ENCODE results near the gene MERTK. TPM values are rescaled to one million over a fixed set of nuclear protein-coding genes. Genes with fewer than 3 reads are reported as not detected.
A peak's percentile ranks its signal among the peaks of the same experiment; 100 is the strongest.
"Not testable (repeated sequence)": the region's sequence is repeated elsewhere in the genome, so short reads cannot be mapped to it uniquely, and the experiment has no call there.

Gene MERTK
- total RNA-seq, result 10 to 100 TPM; 22.2 to 43.6 TPM

DNA sequence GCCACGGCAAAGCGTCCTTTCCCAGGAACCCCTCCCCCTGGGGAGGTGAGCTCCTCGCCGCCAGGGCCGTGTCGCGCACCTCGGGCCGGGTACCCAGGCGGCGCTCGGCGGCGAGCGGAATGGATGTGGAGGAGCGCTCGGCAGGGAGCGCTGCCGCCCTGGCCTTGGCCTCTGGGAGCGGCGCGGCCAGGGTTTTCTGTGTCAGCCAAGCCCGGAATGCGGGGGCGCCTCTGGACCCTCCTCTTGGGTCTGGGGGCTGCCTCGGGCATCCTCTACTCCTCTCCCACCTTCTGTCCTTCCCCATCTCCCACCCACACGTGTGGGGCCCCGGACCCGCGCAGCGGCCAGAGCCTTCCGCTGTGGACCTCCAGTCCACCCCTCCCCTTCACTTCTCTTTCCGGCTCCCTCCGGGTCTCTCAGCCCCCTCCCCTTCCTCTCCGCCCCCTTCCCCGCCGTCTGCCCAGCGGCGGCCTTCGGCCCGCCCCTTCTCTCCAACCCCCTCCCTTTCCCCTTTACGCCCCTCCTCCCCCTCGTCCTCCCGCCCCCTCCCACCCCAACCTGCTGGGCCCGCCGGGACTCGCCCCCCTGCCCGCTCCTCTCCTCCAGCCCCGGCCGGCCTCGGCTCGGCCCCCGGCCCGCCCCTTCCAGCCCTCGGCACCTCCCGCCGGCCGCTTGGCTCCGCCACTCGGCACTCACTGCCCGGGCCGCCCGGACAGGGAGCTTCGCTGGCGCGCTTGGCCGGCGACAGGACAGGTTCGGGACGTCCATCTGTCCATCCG, at the start of gene MERTK:
Gene MERTK, plus strand, starts transcription at position 684 of the 779 bp plus-strand sequence. CDS start 129 bp downstream, outside the sequence.
- peak; percentile 90 for DNase-seq (ENCODE audit: low spot score)
- peak within 1 kb of the TSS; percentile 92 to 96 for H3K27ac ChIP-seq
- intact Hi-C loops (cut with DNase I), result loop anchor here (2.0 to 10.0 kb wide), 3 partner anchors 134 to 377 kb away; partner anchors contain the start of genes TMEM87B and ZC3H6
- under 1% methylated on average over 64 of the region's 71 CpGs for WGBS
- H3K4me1 ChIP-seq (replicated peaks), result peaks cover 10% of the 10 kb centered on the region
- no peaks in the 10 kb centered on the region for H3K27me3 ChIP-seq (replicated peaks; ENCODE audit: insufficient read depth)
- TF ChIP-seq, protein P1, sequence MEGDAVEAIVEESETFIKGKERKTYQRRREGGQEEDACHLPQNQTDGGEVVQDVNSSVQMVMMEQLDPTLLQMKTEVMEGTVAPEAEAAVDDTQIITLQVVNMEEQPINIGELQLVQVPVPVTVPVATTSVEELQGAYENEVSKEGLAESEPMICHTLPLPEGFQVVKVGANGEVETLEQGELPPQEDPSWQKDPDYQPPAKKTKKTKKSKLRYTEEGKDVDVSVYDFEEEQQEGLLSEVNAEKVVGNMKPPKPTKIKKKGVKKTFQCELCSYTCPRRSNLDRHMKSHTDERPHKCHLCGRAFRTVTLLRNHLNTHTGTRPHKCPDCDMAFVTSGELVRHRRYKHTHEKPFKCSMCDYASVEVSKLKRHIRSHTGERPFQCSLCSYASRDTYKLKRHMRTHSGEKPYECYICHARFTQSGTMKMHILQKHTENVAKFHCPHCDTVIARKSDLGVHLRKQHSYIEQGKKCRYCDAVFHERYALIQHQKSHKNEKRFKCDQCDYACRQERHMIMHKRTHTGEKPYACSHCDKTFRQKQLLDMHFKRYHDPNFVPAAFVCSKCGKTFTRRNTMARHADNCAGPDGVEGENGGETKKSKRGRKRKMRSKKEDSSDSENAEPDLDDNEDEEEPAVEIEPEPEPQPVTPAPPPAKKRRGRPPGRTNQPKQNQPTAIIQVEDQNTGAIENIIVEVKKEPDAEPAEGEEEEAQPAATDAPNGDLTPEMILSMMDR (IDR thresholded peaks at IDR 0.05), result peak; percentile 51 to 86 (median 80)
- TF ChIP-seq POLR2AphosphoS5 (IDR thresholded peaks at IDR 0.05) (peak; percentile 53), POLR2A (IDR thresholded peaks at IDR 0.05) (peak; percentile 73)
- H3K4me3 ChIP-seq, result peak within 1 kb of the TSS; percentile 86 to 93
- no peaks in the 10 kb centered on the region for H3K36me3 ChIP-seq
- H3K9me3 ChIP-seq, result no peaks in the 10 kb centered on the region

DNA sequence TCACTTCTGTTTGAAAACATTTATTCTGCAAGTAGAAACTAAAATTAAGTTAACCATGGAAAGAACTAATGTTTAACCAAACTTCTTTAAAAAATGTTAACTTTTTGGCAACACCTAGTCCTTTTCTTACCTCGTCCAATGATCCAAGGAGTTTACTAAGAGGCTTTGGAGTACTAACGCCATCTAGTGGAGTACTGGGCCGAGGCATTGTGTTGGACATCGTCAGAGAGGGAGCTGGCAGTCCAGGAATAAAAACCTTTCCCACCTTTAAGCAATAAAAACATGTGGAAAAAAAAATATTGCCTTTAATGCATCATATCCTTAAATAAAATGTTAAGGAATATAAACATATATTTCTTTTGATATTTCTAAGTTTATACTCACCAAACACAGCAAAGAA, 47.8 kb upstream of the MERTK start:
- H3K36me3 ChIP-seq; H3K4me3 ChIP-seq; intact Hi-C loops (cut with DNase I); H3K4me1 ChIP-seq (replicated peaks); H3K9me3 ChIP-seq; H3K27me3 ChIP-seq (replicated peaks; ENCODE audit: insufficient read depth); H3K27ac ChIP-seq: not testable (repeated sequence)
- WGBS, result 15% methylated on average over 4 of the region's 4 CpGs
- TF ChIP-seq, protein P1 (IDR thresholded peaks at IDR 0.05), result peak in 3 of 4 experiments; percentile 27 to 36 (median 33)
- peak; percentile 41 for DNase-seq (ENCODE audit: low spot score)

DNA sequence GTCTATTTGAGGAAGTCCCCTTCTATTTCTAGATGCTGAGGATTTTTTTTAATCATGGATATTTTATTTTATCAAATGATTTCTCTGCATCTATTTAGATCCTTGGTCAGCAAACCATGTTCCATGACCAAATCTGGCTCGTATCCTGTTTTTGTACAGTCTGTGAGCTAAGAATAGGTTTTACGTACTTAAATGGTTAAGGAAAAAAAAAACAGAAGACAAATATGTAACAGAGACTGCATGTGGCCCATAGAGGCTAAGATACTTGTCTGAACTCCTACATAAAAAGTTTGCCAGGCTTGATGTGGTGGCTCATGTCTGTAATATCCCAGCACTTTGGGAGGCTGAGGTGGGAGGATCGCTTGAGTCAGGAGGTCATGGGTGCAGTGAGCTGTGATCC, 45.9 kb upstream of the MERTK start:
- WGBS, result 83% methylated on average over 3 of the region's 3 CpGs

DNA sequence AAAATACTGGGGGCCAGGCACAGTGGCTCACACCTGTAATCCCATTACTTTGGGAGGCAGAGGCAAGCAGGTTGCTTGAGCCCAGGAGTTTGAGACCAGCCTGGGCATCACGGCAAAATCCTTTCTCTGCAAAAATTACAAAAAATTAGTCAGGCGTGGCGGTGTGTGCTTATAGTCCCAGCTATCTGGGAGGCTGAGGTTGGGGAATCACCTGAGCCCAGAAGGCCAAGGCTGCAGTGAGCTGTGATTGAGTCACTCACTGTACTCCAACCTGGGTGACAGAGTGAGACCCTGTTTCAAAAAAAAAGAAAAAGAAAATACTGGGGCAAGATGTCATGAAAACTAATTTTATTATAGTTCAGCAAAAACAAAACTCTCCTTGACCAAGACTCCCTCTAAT, 38.4 kb upstream of the MERTK start:
- DNase-seq (ENCODE audit: low spot score); intact Hi-C loops (cut with DNase I): not testable (repeated sequence)

More for the DNA sequence above, 45.9 kb upstream of the MERTK start:
- H3K9me3 ChIP-seq; DNase-seq (ENCODE audit: low spot score); H3K4me1 ChIP-seq (replicated peaks); H3K27ac ChIP-seq; H3K36me3 ChIP-seq; H3K27me3 ChIP-seq (replicated peaks; ENCODE audit: insufficient read depth); intact Hi-C loops (cut with DNase I); H3K4me3 ChIP-seq: not testable (repeated sequence)

DNA sequence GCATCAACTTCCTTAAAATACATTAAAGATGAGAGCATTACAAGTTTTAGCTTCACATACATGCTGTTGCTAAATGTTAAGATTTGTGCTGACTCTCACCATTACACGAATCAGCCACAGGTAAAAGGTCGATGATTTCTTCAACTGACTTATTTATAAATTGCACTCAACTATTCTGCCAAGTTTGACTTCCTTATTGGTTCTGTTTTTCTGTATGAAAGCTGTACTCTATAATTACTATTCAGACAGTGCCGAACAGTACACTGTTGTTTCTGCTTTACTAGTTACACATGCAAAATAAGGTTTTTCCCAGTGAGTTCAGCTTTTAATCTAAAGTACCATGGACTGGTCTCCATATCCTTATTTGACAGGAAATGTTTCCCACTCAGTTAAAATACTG, 33.3 kb upstream of the MERTK start:
- intact Hi-C loops (cut with DNase I); DNase-seq (ENCODE audit: low spot score); H3K27me3 ChIP-seq (replicated peaks; ENCODE audit: insufficient read depth); H3K36me3 ChIP-seq; H3K9me3 ChIP-seq; H3K4me3 ChIP-seq; H3K27ac ChIP-seq; H3K4me1 ChIP-seq (replicated peaks): not testable (repeated sequence)
- WGBS, result 80% methylated on average over 3 of the region's 3 CpGs

More for the DNA sequence above, 38.4 kb upstream of the MERTK start:
- H3K27me3 ChIP-seq (replicated peaks; ENCODE audit: insufficient read depth); H3K27ac ChIP-seq; H3K4me3 ChIP-seq; H3K36me3 ChIP-seq; H3K9me3 ChIP-seq; H3K4me1 ChIP-seq (replicated peaks): not testable (repeated sequence)
- WGBS, result 67% methylated on average over 3 of the region's 3 CpGs

DNA sequence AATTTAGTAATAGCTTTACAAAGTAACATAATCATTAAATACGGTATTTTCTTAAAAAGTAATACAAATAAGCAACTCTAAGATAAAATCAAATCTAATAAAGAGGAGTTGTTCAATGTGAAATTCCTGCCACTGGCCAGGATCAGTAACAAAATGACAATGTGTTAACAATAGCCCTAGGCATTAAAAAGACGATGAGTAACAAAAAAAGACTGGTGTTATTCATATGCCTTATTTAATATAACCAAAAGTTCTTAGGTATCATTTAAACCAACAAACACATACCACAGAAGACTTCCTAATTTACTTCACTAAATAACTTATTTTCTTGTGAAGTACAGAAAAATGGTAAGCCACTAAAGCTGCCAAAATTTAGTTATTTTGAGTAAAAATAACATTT, 25.6 kb upstream of the MERTK start:
- intact Hi-C loops (cut with DNase I); H3K4me1 ChIP-seq (replicated peaks); H3K27me3 ChIP-seq (replicated peaks; ENCODE audit: insufficient read depth); H3K36me3 ChIP-seq; H3K27ac ChIP-seq; H3K4me3 ChIP-seq; DNase-seq (ENCODE audit: low spot score); H3K9me3 ChIP-seq: not testable (repeated sequence)
- WGBS, result 54% methylated on average over 2 of the region's 2 CpGs
